Suprapubic skin (tissue), 4 donors: Measurements from ENCODE around the gene GRPEL2. TPM values are rescaled to one million over a fixed set of nuclear protein-coding genes. Genes with fewer than 3 reads are reported as not detected.
A peak's percentile ranks its signal among the peaks of the same experiment; 100 is the strongest.

Experiments used
- DNase-seq, 2 donors: peaks; one replicate each; pipeline ENCODE4 v3.0.0-alpha.2; 2019; ENCODE audit warnings: low spot score in 2 of 2
- H3K27ac ChIP-seq: fragments of 200-600 bp; sonication (generic); one replicate; pipeline ENCODE4 v1.5.1; 2019
- H3K27me3 ChIP-seq: fragments of 200-600 bp; sonication (generic); one replicate; pipeline ENCODE4 v1.5.1; 2019
- H3K36me3 ChIP-seq: fragments of 200-600 bp; sonication (generic); one replicate; pipeline ENCODE4 v1.5.1; 2019
- H3K4me1 ChIP-seq: fragments of 200-600 bp; sonication (generic); one replicate; pipeline ENCODE4 v1.5.1; 2019
- H3K4me3 ChIP-seq: fragments of 200-600 bp; sonication (generic); one replicate; pipeline ENCODE4 v1.5.1; 2019; ENCODE audit warnings: mild to moderate bottlenecking
- H3K9me3 ChIP-seq: fragments of 200-600 bp; sonication (generic); one replicate; pipeline ENCODE4 v1.5.1; 2019
- CTCF ChIP-seq, 2 donors: fragments of 200-600 bp in 1 of 2; fragments of 450-650 bp in 1 of 2; sonication (generic) in 1 of 2; IDR thresholded peaks; one replicate each; pipeline ENCODE4 v1.5.1; 2016 to 2019; ENCODE audit warnings: antibody characterized with exemption in 2 of 2, mild to moderate bottlenecking in 1 of 2, moderate library complexity in 1 of 2
- EP300 ChIP-seq: sonication (generic); formaldehyde crosslinking; IDR thresholded peaks from one replicate; pipeline ENCODE4 v1.6.1; 2017; ENCODE audit warnings: antibody characterized with exemption
- POLR2A ChIP-seq, 2 donors: fragments of 450-650 bp; IDR thresholded peaks; one replicate each; pipeline ENCODE4 v1.6.1; 2017; ENCODE audit warnings: antibody characterized with exemption in 2 of 2, mild to moderate bottlenecking in 2 of 2, moderate library complexity in 2 of 2
- POLR2AphosphoS5 ChIP-seq, 3 donors: sonication (generic); formaldehyde crosslinking; IDR thresholded peaks; one replicate each; pipeline ENCODE4 v1.6.1; 2017; ENCODE audit warnings: antibody characterized with exemption in 3 of 3
- WGBS: methylation state at CpG from one replicate; pipeline ENCODE4 v1.1.5; 2018; 5-methylcytosine and 5-hydroxymethylcytosine counted together
- total RNA-seq, 4 donors: library from RNA; depleted of rRNA; stranded (reverse); fragments of >200 nt; gene quantifications; one replicate each; pipeline ENCODE4 v1.1.0, GENCODE V29; 2016

Gene GRPEL2
- total RNA-seq, 4 donors from 2014 or later, result 8.4 to 12.4 (median 10.6) TPM

GRCh38 chr5:149344151-149344550, 1.1 kb upstream of the GRPEL2 start:
- H3K9me3 ChIP-seq, result no peaks in the 10 kb centered on the region
- no peak overlapping the region for H3K27ac ChIP-seq
- H3K4me3 ChIP-seq, result no peak overlapping the region
- WGBS, result 96% methylated on average over 2 of the region's 2 CpGs
- H3K4me1 ChIP-seq, result peaks cover 22% of the 10 kb centered on the region
- H3K36me3 ChIP-seq, result peaks cover 24% of the 10 kb centered on the region
- TF ChIP-seq POLR2AphosphoS5 (IDR thresholded peaks at IDR 0.05), result no peak
- TF ChIP-seq EP300, result no peak
- TF ChIP-seq CTCF (IDR thresholded peaks at IDR 0.05), result no peak
- no peak for TF ChIP-seq POLR2A (IDR thresholded peaks at IDR 0.05)
- H3K27me3 ChIP-seq, result no peaks in the 10 kb centered on the region
- no peak for DNase-seq

- no peak for DNase-seq
- H3K9me3 ChIP-seq, result no peaks in the 10 kb centered on the region
- H3K36me3 ChIP-seq, result peaks cover 30% of the 10 kb centered on the region
- H3K27ac ChIP-seq, result peak overlapping the region; percentile 69
- H3K4me3 ChIP-seq, result peak overlapping the region; percentile 73
- H3K27me3 ChIP-seq, result no peaks in the 10 kb centered on the region
- WGBS, result 1% methylated on average over 11 of the region's 11 CpGs
- H3K4me1 ChIP-seq, result peaks cover 22% of the 10 kb centered on the region
- TF ChIP-seq POLR2A (IDR thresholded peaks at IDR 0.05), result no peak
- TF ChIP-seq POLR2AphosphoS5 (IDR thresholded peaks at IDR 0.05), result no peak
- no peak for TF ChIP-seq CTCF (IDR thresholded peaks at IDR 0.05)
- no peak for TF ChIP-seq EP300
These were observed 558 bp downstream of the GRPEL2 start for GRCh38 chr5:149345892-149346222.

- no peaks in the 10 kb centered on the region for H3K27me3 ChIP-seq
- H3K9me3 ChIP-seq, result no peaks in the 10 kb centered on the region
- H3K36me3 ChIP-seq, result peaks cover 51% of the 10 kb centered on the region
- TF ChIP-seq POLR2AphosphoS5 (IDR thresholded peaks at IDR 0.05), result no peak
- no peak for TF ChIP-seq POLR2A (IDR thresholded peaks at IDR 0.05)
- no peak for TF ChIP-seq CTCF (IDR thresholded peaks at IDR 0.05)
- no peak for TF ChIP-seq EP300
- H3K4me1 ChIP-seq, result peaks cover 22% of the 10 kb centered on the region
- no peak for DNase-seq
- H3K27ac ChIP-seq, result no peak overlapping the region
- whole genome bisulfite sequencing, result 86% methylated on average over 1 of the region's 1 CpG
- no peak overlapping the region for H3K4me3 ChIP-seq
These were observed 3.2 kb downstream of the GRPEL2 start for GRCh38 chr5:149348518-149348917.

GRCh38 chr5:149349382-149349781, 4.1 kb downstream of the GRPEL2 start:
- H3K36me3 ChIP-seq, result peaks cover 59% of the 10 kb centered on the region
- WGBS, result 96% methylated on average over 4 of the region's 4 CpGs
- H3K4me1 ChIP-seq, result peaks cover 21% of the 10 kb centered on the region
- H3K4me3 ChIP-seq, result no peak overlapping the region
- H3K9me3 ChIP-seq, result no peaks in the 10 kb centered on the region
- H3K27ac ChIP-seq, result no peak overlapping the region
- TF ChIP-seq CTCF (IDR thresholded peaks at IDR 0.05), result no peak
- TF ChIP-seq POLR2A (IDR thresholded peaks at IDR 0.05), result no peak
- TF ChIP-seq EP300, result no peak
- TF ChIP-seq POLR2AphosphoS5 (IDR thresholded peaks at IDR 0.05), result no peak
- DNase-seq, result no peak
- no peaks in the 10 kb centered on the region for H3K27me3 ChIP-seq

GRCh38 chr5:149352169-149352568, 6.9 kb downstream of the GRPEL2 start:
- no peaks in the 10 kb centered on the region for H3K9me3 ChIP-seq
- no peak overlapping the region for H3K27ac ChIP-seq
- WGBS, result 84% methylated on average over 4 of the region's 4 CpGs
- DNase-seq, result no peak
- no peak for TF ChIP-seq CTCF (IDR thresholded peaks at IDR 0.05)
- no peak for TF ChIP-seq EP300
- TF ChIP-seq POLR2A (IDR thresholded peaks at IDR 0.05), result no peak
- no peak for TF ChIP-seq POLR2AphosphoS5 (IDR thresholded peaks at IDR 0.05)
- H3K36me3 ChIP-seq, result peaks cover 65% of the 10 kb centered on the region
- H3K27me3 ChIP-seq, result no peaks in the 10 kb centered on the region
- H3K4me1 ChIP-seq, result peaks cover under 1% of the 10 kb centered on the region
- no peak overlapping the region for H3K4me3 ChIP-seq
